GM18499 (cell line): Measurements from ENCODE around the gene PPP1R1A.

Source experiments
- ATAC-seq: cut with Tn5 transposase; IDR thresholded peaks from one replicate; pipeline ENCODE4 v1.9.1; 2021; ENCODE audit warnings: moderate number of reproducible peaks; ENCODE audit not compliant: insufficient read depth, unreplicated experiment

The PPP1R1A gene

GRCh38 chr12:54588110-54588889 is at the start of gene PPP1R1A:
PPP1R1A (minus strand) TSS chr12:54588659; CDS start chr12:54588488, 171 bp downstream.
- no peak for ATAC-seq

- no peak for ATAC-seq
These were observed 46.3 kb upstream of the PPP1R1A start, which contains the start of gene LACRT for GRCh38 chr12:54634795-54635194. LACRT (minus strand) TSS chr12:54634895; CDS start chr12:54634841, 54 bp downstream.

- no peak for ATAC-seq
These were observed 43.7 kb upstream of the PPP1R1A start for GRCh38 chr12:54631988-54632728.

- ATAC-seq: no peak
These were observed 43.1 kb upstream of the PPP1R1A start for GRCh38 chr12:54631551-54631950.

- ATAC-seq: no peak
These were observed 41.5 kb upstream of the PPP1R1A start for GRCh38 chr12:54629925-54630324.

GRCh38 chr12:54628186-54628846 is 39.9 kb upstream of the PPP1R1A start:
- no peak for ATAC-seq

- ATAC-seq: no peak
These were observed 38.8 kb upstream of the PPP1R1A start for GRCh38 chr12:54627304-54627703.

GRCh38 chr12:54625598-54625997 is 37.1 kb upstream of the PPP1R1A start:
- ATAC-seq: no peak

GRCh38 chr12:54624315-54625279 is 36.1 kb upstream of the PPP1R1A start:
- no peak for ATAC-seq

- ATAC-seq: no peak
These were observed 34.2 kb upstream of the PPP1R1A start for GRCh38 chr12:54622463-54623183.

- no peak for ATAC-seq
These were observed 28.6 kb upstream of the PPP1R1A start for GRCh38 chr12:54616933-54617680.

- no peak for ATAC-seq
These were observed 23.8 kb upstream of the PPP1R1A start for GRCh38 chr12:54612225-54612750.

GRCh38 chr12:54611715-54612149 is 23.3 kb upstream of the PPP1R1A start:
- no peak for ATAC-seq

- ATAC-seq: no peak
These were observed 20.3 kb upstream of the PPP1R1A start for GRCh38 chr12:54608769-54609168.

GRCh38 chr12:54608156-54608555 is 19.7 kb upstream of the PPP1R1A start:
- no peak for ATAC-seq

GRCh38 chr12:54606556-54606955 is 18.1 kb upstream of the PPP1R1A start:
- ATAC-seq: no peak

GRCh38 chr12:54605138-54605970 is 16.9 kb upstream of the PPP1R1A start:
- ATAC-seq: no peak
